K562 (cell line): Measurements from ENCODE around the gene SRRD. TPM values are rescaled to one million over a fixed set of nuclear protein-coding genes. Genes with fewer than 3 reads are reported as not detected.

Source experiments
- CBX2 ChIP-seq: fragments of 200-600 bp; sonication (generic); IDR thresholded peaks from one replicate; pipeline ENCODE4 v1.6.1; 2012; ENCODE audit warnings: mild to moderate bottlenecking, low read length, inconsistent platforms; ENCODE audit not compliant: insufficient read depth, poor library complexity, severe bottlenecking
- EWSR1 ChIP-seq: fragments of 450-650 bp; IDR thresholded peaks from 2 replicates; pipeline ENCODE4 v1.6.1; 2018; ENCODE audit warnings: borderline replicate concordance, mild to moderate bottlenecking, low read depth, moderate library complexity; ENCODE audit not compliant: partially characterized antibody
- NONO ChIP-seq, 2 experiments: fragments of 200-400 bp in 1 of 2; fragments of 450-650 bp in 1 of 2; formaldehyde crosslinking in 1 of 2; IDR thresholded peaks; 2 replicates each; pipeline ENCODE4 v1.6.1; 2017; ENCODE audit warnings: low read depth in 2 of 2, mild to moderate bottlenecking in 2 of 2, moderate library complexity in 2 of 2, low read length in 1 of 2
- polyA plus RNA-seq, 8 experiments: library from polyadenylated mRNA; depleted of rRNA in 4 of 8; stranded (reverse) in 5 of 8; unstranded in 3 of 8; fragments of >200 nt; fragmentation: Nextera tagmentation in 2 of 8; fragmentation: Illumina TruSeq in 1 of 8; extraction: Ambion mirVana in 2 of 8; extraction: Trizol in 1 of 8; gene quantifications; 2 replicates each; pipeline versions ENCODE4 v1.2.1 to v1.2.3, GENCODE V29; 2011 to 2014; ENCODE audit warnings: inconsistent platforms in 1 of 8, missing spikeins in 1 of 8
- total RNA-seq, 7 experiments: library from RNA; depleted of rRNA in 6 of 7; stranded (reverse); fragments of >200 nt in 6 of 7; fragmentation: Illumina TruSeq in 2 of 7; extraction: Trizol in 2 of 7; gene quantifications; 2 replicates each; pipeline versions ENCODE4 v1.2.1 to v1.2.3, GENCODE V29; 2011 to 2021; ENCODE audit warnings: low replicate concordance in 1 of 7
- TF ChIP-seq, protein P1 (sequence below): fragments of 450-650 bp; IDR thresholded peaks from 2 replicates; pipeline ENCODE4 v1.6.1; 2016; ENCODE audit warnings: low read depth

Gene SRRD
- total and polyA plus RNA-seq, 9 of the 15 experiments (the other 6 are each of a cell fraction or from before 2014, with no cell fraction given) = 4.9 to 59.4 (median 34.4) TPM

DNA sequence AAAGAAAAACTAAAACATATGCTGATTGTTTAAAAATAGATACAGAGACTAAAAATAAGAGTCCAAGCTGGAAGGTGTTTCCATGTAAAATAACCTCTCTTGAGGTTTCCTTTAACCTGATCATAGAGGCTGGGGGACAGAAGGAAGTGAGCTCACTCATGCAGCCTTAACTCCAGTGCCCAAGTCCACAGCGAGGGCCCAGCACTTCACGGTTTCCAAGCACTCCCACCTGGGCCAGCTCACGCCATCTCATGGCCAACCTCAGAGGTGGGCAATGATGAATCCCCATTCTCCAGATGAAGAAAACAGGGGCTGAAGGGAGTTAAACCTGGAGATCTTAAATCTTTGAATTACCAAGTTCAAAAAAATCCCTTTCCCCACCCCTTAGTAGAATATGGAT is 43.5 kb downstream of the SRRD start (continued):
- TF ChIP-seq, protein P1, sequence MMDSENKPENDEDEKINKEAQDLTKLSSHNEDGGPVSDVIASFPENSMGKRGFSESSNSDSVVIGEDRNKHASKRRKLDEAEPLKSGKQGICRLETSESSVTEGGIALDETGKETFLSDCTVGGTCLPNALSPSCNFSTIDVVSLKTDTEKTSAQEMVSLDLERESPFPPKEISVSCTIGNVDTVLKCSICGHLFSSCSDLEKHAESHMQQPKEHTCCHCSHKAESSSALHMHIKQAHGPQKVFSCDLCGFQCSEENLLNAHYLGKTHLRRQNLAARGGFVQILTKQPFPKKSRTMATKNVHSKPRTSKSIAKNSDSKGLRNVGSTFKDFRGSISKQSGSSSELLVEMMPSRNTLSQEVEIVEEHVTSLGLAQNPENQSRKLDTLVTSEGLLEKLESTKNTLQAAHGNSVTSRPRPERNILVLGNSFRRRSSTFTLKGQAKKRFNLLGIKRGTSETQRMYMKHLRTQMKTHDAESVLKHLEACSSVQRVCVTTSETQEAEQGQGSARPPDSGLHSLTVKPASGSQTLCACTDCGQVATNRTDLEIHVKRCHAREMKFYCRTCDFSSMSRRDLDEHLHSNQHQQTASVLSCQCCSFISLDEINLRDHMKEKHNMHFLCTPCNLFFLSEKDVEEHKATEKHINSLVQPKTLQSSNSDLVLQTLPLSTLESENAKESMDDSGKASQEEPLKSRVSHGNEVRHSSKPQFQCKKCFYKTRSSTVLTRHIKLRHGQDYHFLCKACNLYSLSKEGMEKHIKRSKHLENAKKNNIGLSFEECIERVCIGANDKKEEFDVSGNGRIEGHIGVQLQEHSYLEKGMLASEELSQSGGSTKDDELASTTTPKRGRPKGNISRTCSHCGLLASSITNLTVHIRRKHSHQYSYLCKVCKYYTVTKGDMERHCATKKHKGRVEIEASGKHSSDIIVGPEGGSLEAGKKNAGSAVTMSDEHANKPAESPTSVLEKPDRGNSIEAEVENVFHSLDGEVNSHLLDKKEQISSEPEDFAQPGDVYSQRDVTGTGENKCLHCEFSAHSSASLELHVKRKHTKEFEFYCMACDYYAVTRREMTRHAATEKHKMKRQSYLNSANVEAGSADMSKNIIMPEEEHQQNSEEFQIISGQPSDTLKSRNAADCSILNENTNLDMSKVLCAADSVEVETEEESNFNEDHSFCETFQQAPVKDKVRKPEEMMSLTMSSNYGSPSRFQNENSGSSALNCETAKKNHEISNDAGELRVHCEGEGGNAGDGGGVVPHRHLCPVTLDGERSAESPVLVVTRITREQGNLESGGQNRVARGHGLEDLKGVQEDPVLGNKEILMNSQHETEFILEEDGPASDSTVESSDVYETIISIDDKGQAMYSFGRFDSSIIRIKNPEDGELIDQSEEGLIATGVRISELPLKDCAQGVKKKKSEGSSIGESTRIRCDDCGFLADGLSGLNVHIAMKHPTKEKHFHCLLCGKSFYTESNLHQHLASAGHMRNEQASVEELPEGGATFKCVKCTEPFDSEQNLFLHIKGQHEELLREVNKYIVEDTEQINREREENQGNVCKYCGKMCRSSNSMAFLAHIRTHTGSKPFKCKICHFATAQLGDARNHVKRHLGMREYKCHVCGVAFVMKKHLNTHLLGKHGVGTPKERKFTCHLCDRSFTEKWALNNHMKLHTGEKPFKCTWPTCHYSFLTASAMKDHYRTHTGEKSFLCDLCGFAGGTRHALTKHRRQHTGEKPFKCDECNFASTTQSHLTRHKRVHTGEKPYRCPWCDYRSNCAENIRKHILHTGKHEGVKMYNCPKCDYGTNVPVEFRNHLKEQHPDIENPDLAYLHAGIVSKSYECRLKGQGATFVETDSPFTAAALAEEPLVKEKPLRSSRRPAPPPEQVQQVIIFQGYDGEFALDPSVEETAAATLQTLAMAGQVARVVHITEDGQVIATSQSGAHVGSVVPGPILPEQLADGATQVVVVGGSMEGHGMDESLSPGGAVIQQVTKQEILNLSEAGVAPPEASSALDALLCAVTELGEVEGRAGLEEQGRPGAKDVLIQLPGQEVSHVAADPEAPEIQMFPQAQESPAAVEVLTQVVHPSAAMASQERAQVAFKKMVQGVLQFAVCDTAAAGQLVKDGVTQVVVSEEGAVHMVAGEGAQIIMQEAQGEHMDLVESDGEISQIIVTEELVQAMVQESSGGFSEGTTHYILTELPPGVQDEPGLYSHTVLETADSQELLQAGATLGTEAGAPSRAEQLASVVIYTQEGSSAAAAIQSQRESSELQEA = no peak
- TF ChIP-seq CBX2 (no peak), NONO (IDR thresholded peaks at IDR 0.05; ENCODE audit: low read depth in 2 of 2, low read length in 1 of 2) (no peak), EWSR1 (no peak)
